Esophagus muscularis mucosa (tissue), 4 donors: ENCODE data around the gene CD69. TPM values are rescaled to one million over a fixed set of nuclear protein-coding genes. Genes with fewer than 3 reads are reported as not detected.
"Not testable (repeated sequence)": the region's sequence is repeated elsewhere in the genome, so short reads cannot be mapped to it uniquely, and the experiment has no call there.

Experiments used
- DNase-seq: peaks from one replicate; pipeline ENCODE4 v3.0.0-alpha.2; 2017; ENCODE audit errors: extremely low spot score
- H3K27ac ChIP-seq, 4 donors: fragments of 200-600 bp; sonication (generic); replicated peaks in 1 of 4; 1 replicate in 3 of 4; 2 replicates in 1 of 4; pipeline ENCODE4 v1.5.1; 2016 to 2019; ENCODE audit warnings: mild to moderate bottlenecking in 1 of 4
- H3K27me3 ChIP-seq, 4 donors: fragments of 200-600 bp; sonication (generic); one replicate each; pipeline versions ENCODE4 v1.5.1 to v1.6.0; 2016 to 2019
- H3K36me3 ChIP-seq, 4 donors: fragments of 200-600 bp; sonication (generic); one replicate each; pipeline ENCODE4 v1.5.1; 2016 to 2019
- H3K4me1 ChIP-seq, 4 donors: fragments of 200-600 bp; sonication (generic); one replicate each; pipeline ENCODE4 v1.5.1; 2016 to 2019
- H3K4me3 ChIP-seq, 4 donors: fragments of 200-600 bp; sonication (generic); 1 replicate in 2 of 4; 2 replicates in 2 of 4; pipeline ENCODE4 v1.5.1; 2016 to 2019; ENCODE audit warnings: mild to moderate bottlenecking in 4 of 4, moderate library complexity in 1 of 4
- H3K9me3 ChIP-seq, 4 donors: fragments of 200-600 bp; sonication (generic); 1 replicate in 3 of 4; 2 replicates in 1 of 4; pipeline ENCODE4 v1.5.1; 2016 to 2019
- CTCF ChIP-seq, 3 experiments: fragments of 200-600 bp in 2 of 3; fragments of 450-650 bp in 1 of 3; sonication (generic) in 2 of 3; IDR thresholded peaks; one replicate each; pipeline ENCODE4 v1.5.1; 2017 to 2019; ENCODE audit warnings: antibody characterized with exemption in 3 of 3, mild to moderate bottlenecking in 2 of 3, moderate library complexity in 1 of 3
- EP300 ChIP-seq: sonication (generic); formaldehyde crosslinking; IDR thresholded peaks from one replicate; pipeline ENCODE4 v1.6.1; 2017; ENCODE audit warnings: antibody characterized with exemption
- POLR2A ChIP-seq: fragments of 450-650 bp; IDR thresholded peaks from one replicate; pipeline ENCODE4 v1.6.1; 2017; ENCODE audit warnings: antibody characterized with exemption, moderate library complexity, mild to moderate bottlenecking, low read depth
- POLR2AphosphoS5 ChIP-seq, 2 donors: sonication (generic); formaldehyde crosslinking; IDR thresholded peaks; one replicate each; pipeline ENCODE4 v1.6.1; 2017; ENCODE audit warnings: antibody characterized with exemption in 2 of 2
- WGBS: methylation state at CpG from one replicate; pipeline ENCODE4 v1.1.5; 2018; 5-methylcytosine and 5-hydroxymethylcytosine counted together
- intact Hi-C: fragments of 100-400 bp; cut with DNase I; formaldehyde crosslinking; loops from one replicate; pipeline ENCODE4 v1.15.1; 2023
- total RNA-seq, 4 donors: library from RNA; depleted of rRNA; stranded (reverse); fragments of >200 nt; gene quantifications; one replicate each; pipeline versions ENCODE4 v1.1.0 to v1.2.1, GENCODE V29; 2016

Gene CD69
- total RNA-seq, 4 donors from 2014 or later = 0.65 to 3.3 (median 2.7) TPM

- peaks cover 0 to 3% (median 0%) of the 10 kb centered on the region in 4 donors for H3K27me3 ChIP-seq
- H3K27ac ChIP-seq = no peak overlapping the region
- DNase-seq = no peak
- H3K4me3 ChIP-seq = no peak overlapping the region
- no peak for TF ChIP-seq POLR2AphosphoS5 (IDR thresholded peaks at IDR 0.05)
- TF ChIP-seq POLR2A = no peak
- TF ChIP-seq EP300 = no peak
- TF ChIP-seq CTCF (IDR thresholded peaks at IDR 0.05) = no peak
- intact Hi-C loops = loop anchor here (5.0 kb wide), 2 partner anchors 75 to 375 kb away; no protein-coding TSS in a partner anchor
- H3K9me3 ChIP-seq = peaks cover 0 to 2% (median 0%) of the 10 kb centered on the region in 4 donors
- H3K4me1 ChIP-seq = peaks cover 0 to 7% (median 0%) of the 10 kb centered on the region in 4 donors
- no peaks in the 10 kb centered on the region for H3K36me3 ChIP-seq
These were observed 53.3 kb downstream of the CD69 start for GRCh38 chr12:9707356-9707755.

GRCh38 chr12:9706086-9706685 is 54.5 kb downstream of the CD69 start:
- no peak overlapping the region for H3K4me3 ChIP-seq
- H3K4me1 ChIP-seq = peaks cover 0 to 7% (median 0%) of the 10 kb centered on the region in 4 donors
- DNase-seq = no peak
- peaks cover 0 to 3% (median 0%) of the 10 kb centered on the region in 4 donors for H3K27me3 ChIP-seq
- intact Hi-C loops = loop anchor here (5.0 kb wide), 2 partner anchors 74 to 374 kb away; no protein-coding TSS in a partner anchor
- TF ChIP-seq CTCF (IDR thresholded peaks at IDR 0.05) = no peak
- no peak for TF ChIP-seq POLR2A
- TF ChIP-seq EP300 = no peak
- H3K36me3 ChIP-seq = no peaks in the 10 kb centered on the region
- H3K27ac ChIP-seq = no peak overlapping the region
- H3K9me3 ChIP-seq = peaks cover 0 to 9% (median 0%) of the 10 kb centered on the region in 4 donors

GRCh38 chr12:9704561-9704960 is 56.1 kb downstream of the CD69 start:
- H3K27ac ChIP-seq, H3K27me3 ChIP-seq, H3K4me3 ChIP-seq, intact Hi-C loops, H3K36me3 ChIP-seq, DNase-seq, H3K9me3 ChIP-seq: not testable (repeated sequence)
- 88% methylated on average over 5 of the region's 5 CpGs for WGBS
- peaks cover 0 to 15% (median 5%) of the 10 kb centered on the region in 4 donors for H3K4me1 ChIP-seq

Other genes with a start within 250 kb of the CD69 start
- gene KLRB1, start 153.0 kb downstream of the CD69 start, total RNA-seq = 1 to 10 TPM in 1 of 4 donors, under 1 TPM in 2, not detected in 1; 0.23 to 1.5 (median 0.52) TPM
- 1 to 10 TPM; 3.4 to 7.5 (median 3.8) TPM for gene CLEC2D, start 91.2 kb downstream of the CD69 start, total RNA-seq
- gene CLECL1, start 27.8 kb downstream of the CD69 start, total RNA-seq = under 1 TPM in 1 of 4 donors, not detected in 3; 0.83 TPM
- gene KLRF1, start 66.6 kb upstream of the CD69 start, total RNA-seq = under 1 TPM in 1 of 4 donors, not detected in 3; 0.66 TPM
- 10 to 100 TPM in 1 of 4 donors, 1 to 10 TPM in 3; 3.3 to 11.3 (median 7.6) TPM for gene CLEC2B, start 108.5 kb upstream of the CD69 start, total RNA-seq
- not detected for gene KLRF2, start 120.6 kb upstream of the CD69 start, total RNA-seq
- gene CLEC2A, start 171.5 kb upstream of the CD69 start, total RNA-seq = not detected
- 1 to 10 TPM in 2 of 4 donors, under 1 TPM in 2; 0.26 to 2.1 (median 0.95) TPM for gene CLEC12A, start 210.5 kb upstream of the CD69 start, total RNA-seq
- gene CLEC1B, start 238.2 kb upstream of the CD69 start, total RNA-seq = not detected
- gene CLEC12B, start 249.7 kb upstream of the CD69 start, total RNA-seq = not detected